ENCODE measurements around the gene LPIN1.
"Not testable (repeated sequence)": the region's sequence is repeated elsewhere in the genome, so short reads cannot be mapped to it uniquely, and the experiment has no call there.

The LPIN1 gene

DNA sequence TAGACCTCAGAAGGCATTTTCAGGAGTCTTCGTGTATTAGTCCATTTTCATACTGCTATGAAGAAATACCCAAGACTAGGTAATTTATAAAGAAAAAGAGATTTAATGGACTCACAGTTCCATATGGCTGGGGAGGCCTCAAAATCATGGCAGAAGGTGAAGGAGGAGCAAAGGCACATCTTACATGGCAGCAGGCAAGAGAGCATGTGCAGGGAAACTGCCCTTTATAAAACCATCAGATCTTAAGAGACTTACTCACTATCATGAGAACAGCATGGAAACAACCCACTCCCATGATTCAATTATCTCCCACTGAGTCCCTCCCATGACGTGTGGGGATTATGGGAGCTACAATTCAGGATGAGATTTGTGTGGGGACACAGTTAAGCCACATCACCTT, 101.5 kb downstream of the LPIN1 start:
- DNase-seq: not testable (repeated sequence)

- DNase-seq: no peak
Observed at GRCh38 chr2:11850082-11850481, 103.7 kb downstream of the LPIN1 start.

DNA sequence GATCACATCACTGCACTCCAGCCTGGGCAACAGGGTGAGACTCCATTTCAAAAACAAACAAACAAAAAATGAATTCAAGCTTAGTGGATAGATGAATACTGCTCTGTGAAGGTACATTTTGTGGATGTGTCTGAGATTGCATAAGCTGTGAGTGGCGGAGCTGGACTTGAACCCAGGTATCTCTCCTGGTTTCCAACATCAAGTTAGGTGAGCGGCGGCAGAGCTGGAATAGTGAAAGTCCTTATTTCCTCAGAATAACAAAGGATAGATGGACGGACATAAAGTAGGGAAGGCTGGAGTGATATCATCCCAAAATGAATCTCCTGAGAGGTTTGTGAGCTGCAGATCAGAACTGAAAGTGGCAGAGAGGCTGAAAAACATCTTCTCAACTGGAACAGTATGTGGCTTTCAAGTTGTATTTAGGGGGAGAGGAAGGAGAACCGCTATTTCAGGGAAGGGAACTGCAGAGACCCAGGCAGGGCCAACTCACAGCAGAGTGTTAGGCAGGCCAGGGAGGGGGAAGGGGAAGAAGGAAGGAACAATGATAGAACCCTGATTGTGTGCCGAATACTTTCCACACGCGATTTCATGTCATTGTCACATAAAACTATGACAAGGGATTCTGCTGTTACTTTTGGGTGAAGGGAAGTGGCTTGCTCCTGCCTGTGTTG, 106.2 kb downstream of the LPIN1 start:
- DNase-seq: no peak

GRCh38 chr2:11853197-11853588, 106.8 kb downstream of the LPIN1 start:
- DNase-seq: no peak

GRCh38 chr2:11855064-11855760, 108.8 kb downstream of the LPIN1 start:
- no peak for DNase-seq

- DNase-seq: no peak
Observed at GRCh38 chr2:11856095-11856494, 109.7 kb downstream of the LPIN1 start.

DNA sequence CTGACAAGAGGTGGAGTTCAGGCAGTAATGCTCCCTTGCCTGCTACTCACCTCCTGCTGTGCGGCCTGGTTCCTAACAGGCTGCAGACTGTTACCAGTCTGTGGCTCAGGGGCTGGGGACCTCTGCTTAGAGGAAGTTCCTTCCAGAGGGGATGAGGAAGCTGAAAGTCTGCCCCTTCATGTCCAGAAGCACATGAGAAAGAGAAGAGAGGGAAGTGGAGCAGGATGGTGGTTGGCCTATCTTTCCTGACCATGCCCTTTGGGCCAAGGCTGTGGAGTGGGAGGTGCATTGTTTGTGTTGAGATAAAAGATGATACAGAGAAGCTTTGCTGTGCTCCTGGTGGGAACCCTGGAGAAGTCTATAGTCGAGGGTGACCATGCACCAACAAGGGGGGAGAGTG, 112.5 kb downstream of the LPIN1 start:
- no peak for DNase-seq

DNA sequence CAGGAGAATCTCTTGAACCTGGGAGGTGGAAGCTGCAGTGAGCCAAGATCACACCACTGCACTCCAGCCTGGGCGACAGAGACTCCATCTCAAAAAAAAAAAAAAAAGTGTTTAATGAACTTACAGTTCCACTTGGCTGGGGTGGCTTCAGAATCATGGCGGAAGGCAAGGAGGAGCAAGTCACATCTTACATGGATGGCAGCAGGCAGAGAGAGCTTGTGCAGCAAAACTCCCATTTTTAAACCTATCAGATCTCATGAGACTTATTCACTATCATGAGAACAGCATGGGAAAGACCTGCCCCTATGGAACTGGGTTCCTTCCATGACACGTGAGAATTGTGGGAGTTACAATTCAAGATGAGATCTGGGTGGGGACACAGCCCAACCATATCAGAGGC, 113.5 kb downstream of the LPIN1 start:
- not testable (repeated sequence) for DNase-seq

DNA sequence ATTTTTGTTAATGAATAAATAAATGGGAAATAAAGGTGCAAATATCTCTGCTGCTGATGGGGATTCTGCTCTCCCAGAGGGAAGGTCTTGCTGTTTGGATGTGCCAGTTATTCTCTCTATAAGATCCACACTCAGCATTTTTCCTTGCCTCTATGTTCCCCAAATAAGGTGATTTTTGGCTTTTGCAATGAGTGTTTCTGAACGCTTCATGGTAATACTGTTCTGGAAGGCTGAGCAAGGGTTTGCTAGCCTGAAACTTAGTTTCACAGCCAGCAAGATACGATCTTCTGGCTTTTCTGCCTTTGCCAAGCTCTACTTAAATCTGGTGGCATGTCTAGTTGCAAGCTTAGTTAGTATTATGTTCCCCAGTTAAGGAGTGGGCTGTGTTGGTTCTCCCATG, 114.6 kb downstream of the LPIN1 start:
- DNase-seq: no peak

DNA sequence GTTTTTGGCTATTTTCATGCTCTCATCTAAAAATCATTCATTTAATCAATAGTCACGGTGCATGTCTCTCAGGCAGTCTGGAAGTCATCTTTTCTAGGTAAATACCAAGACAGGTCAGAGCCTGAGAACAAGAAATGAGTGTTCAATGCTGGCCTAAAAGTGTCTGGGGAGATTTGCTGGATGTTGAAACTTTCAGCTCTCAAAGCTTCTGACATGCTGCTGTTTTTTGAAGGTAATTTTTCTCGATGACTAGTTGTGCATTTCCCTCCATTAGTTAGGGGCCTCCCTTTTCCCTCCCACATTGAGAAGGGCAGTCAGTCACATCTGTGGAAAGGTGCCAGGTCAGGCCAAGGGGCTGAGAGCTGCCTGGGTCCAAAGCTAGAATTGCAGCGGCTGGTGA, 115.6 kb downstream of the LPIN1 start:
- DNase-seq: no peak

DNA sequence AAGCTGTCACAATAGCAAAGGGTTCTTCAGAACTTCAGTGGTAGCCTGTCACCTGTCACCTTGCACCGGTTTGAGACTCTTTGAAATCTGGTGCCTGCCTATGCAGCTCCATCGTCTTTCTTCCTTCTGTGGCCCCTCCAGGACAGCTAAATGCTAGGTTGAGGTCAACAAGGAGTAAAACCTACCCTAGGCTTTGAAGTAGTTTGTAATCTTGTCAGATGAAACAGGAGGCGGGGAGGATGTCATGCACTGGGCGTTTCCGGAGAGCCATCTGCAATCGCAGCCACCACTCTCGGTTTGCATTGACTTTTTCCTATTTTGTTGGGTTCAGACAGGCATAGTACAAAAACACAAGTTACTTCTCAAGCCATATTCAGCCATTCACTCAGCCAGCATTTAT, 116.7 kb downstream of the LPIN1 start:
- no peak for DNase-seq

- DNase-seq: no peak
Observed at GRCh38 chr2:11863513-11864328, 117.3 kb downstream of the LPIN1 start.

DNA sequence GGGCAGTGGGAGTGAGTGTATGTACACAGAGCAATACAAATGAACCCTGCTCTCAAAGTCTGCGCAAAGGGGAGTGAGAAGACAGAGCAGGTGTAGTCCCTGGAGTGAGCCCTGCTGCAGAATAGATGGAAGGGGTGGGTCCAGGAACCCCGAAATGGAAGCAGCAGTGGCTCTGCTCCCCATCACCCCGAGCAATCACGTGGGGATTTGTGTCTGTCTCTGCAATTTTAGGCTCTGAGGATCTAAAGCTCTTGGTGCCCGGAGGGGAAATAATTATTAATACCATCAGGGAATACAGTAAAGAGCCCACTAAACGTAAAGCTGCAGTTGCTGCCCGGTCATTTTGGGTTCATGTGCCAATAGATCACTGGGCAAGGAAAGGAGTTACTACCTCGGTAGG, 118.3 kb downstream of the LPIN1 start:
- no peak for DNase-seq

DNA sequence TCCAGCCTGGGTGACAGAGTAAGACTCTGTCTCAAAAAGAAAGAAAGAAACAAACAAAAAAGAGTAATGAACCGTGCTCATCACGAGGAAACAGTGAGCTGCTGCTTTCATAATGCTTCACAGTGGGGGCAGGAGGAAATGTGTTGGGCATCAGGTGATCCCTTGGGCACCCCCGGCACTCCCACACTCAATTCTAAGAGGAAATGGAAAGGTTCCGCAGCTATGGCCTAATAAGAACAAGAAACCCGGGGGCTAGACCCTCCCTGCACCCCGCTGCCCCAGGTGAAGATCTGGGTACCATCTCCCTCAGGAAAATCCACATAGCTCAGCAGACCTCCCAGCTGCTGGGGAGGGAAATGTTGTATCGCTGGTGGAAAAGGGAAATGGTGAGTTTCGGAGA, 118.9 kb downstream of the LPIN1 start:
- no peak for DNase-seq

DNA sequence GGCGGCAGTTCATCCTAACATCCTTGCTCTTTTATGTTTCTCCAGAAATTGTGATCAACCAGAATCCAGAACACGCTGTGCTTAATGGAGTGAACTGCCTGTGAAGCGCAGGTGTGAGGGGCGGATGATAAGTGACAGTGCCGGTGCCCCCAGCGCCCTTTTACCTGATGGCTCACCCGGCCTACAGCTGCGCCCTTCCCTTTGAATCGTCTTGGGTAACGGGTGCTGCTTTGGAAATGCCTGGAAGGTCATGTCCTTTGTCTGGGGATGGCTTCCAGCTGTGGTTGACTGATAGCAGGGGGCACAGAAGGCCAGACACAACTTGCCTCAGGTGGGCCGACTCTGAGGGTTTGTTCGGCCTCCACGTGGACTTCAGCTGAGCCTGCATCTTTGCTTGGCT, 119.4 kb downstream of the LPIN1 start:
- DNase-seq: no peak

GRCh38 chr2:11866358-11867335, 120.2 kb downstream of the LPIN1 start:
- no peak for DNase-seq

- DNase-seq: no peak
Observed at GRCh38 chr2:11867926-11868325, 121.5 kb downstream of the LPIN1 start.

- no peak for DNase-seq
Observed at GRCh38 chr2:11869391-11869991, 123.1 kb downstream of the LPIN1 start.

DNA sequence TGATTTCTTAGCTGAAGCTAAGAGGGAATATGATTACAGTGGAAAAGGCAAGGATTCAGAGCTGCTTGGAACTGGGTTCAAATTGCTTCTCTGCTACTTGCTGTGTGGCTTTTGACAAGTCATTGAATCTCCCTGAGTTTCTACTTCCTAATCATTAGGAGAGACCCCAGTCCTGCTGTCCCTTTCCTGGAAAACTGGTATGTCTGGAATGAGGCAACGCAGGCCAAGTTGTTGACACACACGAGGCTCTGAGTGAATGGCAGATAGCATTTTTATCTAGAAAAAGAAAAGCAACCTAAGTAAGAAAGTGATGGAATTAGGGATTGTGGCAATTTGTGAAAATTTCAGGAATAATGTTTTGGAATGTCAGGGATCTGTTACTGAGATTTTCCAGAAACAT, 123.6 kb downstream of the LPIN1 start:
- DNase-seq: no peak

DNA sequence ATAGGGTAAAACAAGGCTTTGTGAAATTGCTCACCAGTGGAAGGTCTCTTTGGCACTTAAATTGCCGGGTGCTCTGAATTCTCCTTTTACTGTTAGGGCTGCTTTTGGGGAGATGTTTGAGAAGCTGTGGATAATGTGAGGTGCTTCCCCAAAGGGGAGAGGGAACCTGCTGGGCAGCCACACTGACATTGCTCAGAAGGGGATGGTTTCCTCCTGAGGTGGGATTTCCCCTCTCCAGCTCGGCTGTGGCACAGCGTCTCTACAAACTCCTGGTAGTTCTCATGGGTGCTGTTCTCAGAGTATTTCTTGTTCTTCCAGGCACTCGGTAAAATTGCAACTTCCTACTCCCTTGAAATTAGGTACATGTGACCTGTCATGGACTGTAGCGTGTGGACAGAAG, 124.2 kb downstream of the LPIN1 start:
- no peak for DNase-seq

GRCh38 chr2:11871421-11871820, 125.0 kb downstream of the LPIN1 start:
- no peak for DNase-seq

- DNase-seq: no peak
Observed at GRCh38 chr2:11872247-11872947, 126.0 kb downstream of the LPIN1 start.

All from NCI-H1436 treated with DMSO at 0.1 percent for 48 hours (cell line).